HG02571 (cell line): ENCODE data around the gene CCDC33.

ENCODE experiments used
- ATAC-seq: cut with Tn5 transposase; IDR thresholded peaks from one replicate; pipeline ENCODE4 v1.9.1; 2021; ENCODE audit warnings: mild to moderate bottlenecking, moderate library complexity; ENCODE audit not compliant: unreplicated experiment

The CCDC33 gene

DNA sequence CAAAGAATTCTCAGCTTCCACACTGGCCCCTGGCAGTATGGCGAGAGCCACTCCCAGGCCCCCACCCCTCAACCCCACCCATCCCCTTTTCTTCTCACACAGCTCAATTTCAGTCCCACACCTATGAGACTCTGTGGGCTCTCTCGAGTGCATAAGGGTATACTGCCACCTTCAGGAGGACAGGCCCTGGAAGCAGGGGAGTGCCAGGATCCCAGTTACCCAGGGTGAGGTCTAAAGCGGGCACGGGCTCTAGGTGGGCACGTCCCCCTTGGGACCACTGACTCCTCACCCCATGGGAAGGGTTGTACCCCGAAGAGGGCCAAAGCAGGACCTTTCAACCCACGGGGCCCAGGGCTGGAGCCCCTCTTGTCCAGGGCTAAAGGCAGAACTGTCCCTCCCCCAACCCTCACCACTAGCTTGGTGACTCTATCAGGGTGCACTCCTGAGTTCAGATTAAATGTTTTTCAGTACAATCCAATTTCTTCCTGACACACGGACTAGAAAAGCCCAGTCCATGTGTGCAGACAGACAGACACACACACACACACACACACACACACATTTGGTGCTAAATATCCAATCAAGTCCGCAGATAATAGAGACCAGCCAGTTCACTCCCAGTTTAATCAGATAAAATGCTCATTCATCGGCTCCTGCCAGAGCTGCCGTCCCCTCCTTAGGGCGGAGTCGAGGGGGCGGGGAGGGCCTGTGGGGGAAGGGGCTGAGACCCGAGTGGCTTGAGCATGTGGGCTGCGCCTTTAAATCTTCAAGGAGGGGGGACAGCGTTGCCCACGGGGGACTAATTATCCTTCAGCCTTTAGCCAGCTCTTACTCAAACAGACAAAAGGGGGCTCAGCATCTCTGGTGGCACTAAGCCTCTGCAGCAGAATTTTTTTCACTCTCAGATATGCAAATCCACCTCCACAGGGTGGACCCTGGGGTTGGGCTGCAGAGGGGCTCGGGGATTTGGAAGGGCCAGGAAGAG, 72.0 kb downstream of the CCDC33 start:
- ATAC-seq: no peak

DNA sequence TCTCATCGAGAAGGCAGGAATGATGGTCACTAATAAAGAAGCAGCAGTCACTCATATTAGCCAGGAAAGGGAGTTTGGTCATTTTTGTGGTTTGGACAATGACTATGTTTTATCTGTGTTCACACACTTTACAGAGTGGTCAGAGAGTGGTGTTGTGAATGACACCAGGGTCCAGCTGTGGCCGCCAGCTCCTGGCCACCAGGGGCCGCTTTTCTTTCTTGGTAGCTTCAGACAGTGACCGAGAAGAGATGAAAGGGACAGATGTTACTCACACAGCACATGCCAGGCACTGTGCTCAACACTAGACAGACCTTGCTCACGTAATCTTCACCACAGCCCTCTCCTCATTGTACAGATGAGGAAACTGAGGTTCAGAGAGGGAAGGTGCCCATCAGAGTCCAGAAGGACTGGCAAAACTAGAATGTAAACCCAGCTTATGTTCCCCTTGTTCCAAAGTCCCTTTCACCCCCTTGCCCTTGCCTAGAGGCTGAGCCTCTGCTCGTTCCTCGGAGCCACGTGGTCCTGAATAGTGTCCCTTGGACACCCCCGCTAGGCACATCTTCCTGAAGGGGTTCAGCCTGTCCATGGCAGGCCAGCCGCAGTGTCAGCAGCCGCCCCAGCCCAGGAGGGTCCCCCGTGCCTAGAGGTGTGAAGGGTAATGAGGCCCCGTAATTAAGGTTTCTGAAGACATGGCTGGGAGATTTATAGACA, 75.8 kb downstream of the CCDC33 start:
- no peak for ATAC-seq

DNA sequence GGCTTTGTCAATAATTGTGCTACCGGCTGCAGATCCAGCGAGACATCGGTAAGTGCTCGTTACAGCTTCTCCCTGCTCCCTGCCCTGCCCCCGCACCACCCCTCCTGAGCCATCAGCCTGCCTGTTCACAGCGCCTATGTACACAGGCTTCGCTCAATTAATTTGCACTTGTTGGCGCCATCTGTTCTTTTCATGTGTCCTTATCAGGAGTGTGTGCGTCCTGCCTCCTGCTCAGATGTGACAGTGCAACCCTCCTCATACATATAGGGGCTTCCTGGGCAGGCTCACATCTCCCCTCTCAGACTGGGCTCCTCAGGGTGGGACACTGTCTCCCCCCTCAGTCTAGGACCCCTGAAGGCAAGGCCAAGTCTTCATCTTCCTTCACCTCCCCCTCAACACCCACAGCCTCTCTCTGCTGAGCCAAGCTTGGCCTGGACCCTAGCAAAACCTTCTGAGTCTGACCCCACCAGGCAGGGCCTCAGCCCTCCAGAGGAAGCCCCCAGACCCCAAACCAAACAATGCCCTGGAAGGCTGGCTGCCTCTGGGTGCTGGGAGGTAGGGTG, 76.4 kb downstream of the CCDC33 start:
- no peak for ATAC-seq

DNA sequence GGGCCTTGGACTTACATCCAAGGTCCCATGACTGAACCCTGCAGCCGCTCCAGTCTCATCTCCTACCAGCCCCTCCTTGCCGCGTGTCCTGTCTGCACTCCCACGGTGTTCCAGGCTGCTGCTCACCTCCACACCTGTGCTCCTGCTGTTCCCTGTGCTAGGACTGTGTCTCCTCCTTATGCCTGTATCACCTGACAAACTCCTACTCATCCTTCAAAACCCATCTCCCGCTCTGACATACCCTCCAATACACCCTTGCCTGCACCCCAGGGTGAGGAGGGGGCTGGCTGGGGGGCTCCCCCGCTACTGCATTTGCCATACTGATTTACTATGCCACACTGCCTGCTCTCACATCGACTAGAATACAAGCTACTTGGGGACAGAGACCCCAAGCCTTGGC, 77.8 kb downstream of the CCDC33 start:
- no peak for ATAC-seq

DNA sequence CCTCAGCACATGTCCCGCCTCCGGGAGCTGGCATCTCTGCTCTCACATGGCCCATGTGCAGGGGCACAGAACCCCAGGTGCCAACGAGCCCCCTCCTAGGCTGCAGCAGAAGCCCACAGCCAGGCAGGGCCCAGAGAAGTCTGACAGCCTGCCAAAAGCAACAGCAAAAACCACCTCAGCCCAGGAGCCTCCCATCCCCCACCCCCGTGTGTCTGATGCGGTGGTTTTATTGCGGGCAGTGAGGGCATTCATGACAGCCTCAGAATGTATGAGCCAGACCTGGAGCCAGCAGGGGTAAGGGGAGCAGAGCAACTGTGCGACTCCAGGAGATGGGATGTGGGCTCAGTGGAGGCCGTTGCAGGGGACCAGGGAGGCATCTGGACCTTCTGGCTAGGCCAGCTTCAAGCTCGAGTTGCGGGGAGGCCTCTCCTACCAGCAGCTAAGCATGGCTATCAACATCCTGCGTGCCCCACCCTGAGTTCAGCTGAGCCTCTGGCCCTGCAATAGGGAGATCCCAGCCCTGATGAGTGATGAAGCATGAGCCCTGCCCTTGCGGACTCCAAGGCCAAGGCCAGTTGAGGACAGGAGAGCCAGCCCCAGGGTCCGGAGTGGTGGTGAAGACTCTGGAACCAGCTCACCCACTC, 78.8 kb downstream of the CCDC33 start:
- no peak for ATAC-seq

DNA sequence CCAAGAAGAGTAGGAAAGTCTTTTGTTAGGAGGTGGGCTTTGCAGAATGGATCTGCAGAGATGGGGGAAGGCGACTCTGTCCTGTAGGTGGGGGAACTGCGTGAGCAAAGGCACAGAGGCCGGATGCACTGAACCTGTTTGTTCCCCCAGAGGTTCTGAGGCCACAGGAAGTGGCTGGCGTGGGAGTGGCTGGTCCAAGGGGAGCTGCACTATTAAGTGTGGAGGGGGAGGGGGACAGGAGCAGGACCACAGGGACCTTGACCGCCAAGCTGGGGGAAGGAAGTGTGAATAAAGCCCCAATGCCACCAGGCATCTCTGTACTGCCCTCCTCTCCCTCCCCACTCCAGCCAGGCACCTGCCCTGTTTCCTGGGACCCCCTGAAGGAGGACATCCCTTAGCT, 79.5 kb downstream of the CCDC33 start:
- ATAC-seq: no peak

DNA sequence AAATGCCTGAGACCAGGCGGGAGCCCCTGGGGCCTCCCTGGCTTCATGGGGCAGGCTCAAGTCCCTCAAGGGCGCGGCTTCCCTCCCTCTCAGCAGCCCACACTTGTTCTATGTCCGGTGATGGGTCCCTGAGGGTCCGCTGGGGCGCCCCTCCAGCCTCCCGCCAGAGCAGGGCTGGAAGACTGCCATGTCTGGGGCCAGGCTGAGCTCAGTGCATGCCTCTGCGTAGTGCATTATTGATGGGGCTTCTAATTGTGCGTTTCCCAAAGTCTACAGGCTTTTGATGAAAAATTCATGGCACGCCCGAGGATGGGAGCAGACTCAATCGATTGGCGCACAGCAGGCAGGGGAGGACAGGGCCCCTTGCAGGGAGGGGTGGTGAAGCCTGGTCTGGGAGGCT, 80.0 kb downstream of the CCDC33 start:
- ATAC-seq: no peak

DNA sequence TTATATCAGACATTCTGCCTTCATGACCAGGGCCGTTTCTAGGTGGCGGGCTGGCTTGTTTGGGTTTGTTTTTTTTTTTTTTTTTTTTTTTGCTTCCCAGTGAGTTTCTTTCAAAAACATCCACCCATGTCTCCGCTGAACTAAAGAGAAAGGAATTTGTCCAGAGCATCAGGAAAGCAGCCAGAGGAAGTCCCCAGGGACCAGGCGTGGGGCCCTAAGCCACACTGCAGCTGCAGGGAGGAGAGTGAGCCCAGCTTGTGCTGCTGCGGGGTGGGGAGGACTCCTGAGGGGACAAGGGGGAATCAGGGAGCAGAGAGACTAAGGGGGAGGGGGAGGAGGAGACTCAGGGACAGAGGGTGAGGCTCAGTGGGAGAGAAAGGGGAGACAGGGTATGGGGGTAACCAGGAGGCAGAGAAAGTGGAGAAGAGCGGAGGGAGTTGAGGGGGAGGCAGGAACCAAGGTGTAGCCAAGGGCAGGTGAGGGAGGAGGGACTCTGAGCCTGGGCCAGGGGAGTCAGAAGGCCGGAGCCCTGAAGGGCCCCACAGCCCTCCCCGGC, 81.8 kb downstream of the CCDC33 start:
- no peak for ATAC-seq

DNA sequence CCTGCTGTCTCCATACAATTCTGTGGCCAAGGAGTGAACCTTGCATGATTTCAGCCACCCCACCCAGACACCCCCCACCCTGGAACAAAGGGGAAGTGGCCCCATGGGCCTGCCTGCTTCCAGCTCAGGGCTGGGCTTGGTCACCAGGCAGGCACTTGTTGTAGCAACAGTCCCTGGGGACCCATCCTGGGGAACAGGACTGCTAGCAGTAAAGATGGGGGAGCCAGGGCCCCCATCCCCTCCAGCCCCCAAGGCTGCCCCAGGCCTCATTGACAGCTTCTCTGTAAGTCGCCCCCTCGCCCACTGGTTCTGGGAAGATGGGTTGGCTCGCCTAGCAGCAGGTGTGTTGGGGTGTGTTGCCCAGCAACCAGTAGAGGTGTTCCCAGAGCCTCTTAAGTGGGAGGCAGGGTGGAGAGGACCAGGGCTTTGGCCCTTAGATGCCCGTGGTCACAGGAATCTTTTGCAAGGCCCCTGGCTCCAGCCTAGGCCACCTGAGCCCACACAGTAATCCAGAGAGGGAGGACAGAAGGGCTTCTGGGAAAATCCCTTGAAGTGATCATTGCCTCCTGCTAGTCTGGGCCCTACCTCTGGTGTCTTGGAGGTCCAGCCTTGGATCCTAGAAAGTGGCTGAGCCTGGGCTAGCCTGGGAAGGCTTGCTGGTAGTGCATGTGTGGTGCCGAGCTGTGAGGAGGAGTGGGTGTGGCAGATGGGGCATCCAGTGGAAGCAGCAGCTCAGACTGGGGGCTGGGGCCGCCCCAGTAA, 82.4 kb downstream of the CCDC33 start:
- no peak for ATAC-seq

DNA sequence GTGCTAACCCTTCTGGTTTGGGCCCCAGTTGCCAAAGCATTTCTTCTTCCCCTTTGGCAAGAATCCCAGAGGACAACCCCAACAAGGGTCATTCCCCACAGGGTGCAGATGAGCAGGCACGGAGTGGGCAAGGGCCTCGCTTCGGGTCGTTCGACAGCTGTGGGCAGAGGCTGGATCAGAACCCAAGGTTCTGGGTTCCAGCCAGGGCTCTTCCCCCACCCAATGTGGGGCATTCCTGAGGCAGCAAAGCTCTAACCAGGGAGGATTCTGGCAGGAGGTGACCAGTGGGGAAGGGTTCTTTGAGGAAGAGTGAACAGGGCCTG, 83.0 kb downstream of the CCDC33 start:
- ATAC-seq: no peak

DNA sequence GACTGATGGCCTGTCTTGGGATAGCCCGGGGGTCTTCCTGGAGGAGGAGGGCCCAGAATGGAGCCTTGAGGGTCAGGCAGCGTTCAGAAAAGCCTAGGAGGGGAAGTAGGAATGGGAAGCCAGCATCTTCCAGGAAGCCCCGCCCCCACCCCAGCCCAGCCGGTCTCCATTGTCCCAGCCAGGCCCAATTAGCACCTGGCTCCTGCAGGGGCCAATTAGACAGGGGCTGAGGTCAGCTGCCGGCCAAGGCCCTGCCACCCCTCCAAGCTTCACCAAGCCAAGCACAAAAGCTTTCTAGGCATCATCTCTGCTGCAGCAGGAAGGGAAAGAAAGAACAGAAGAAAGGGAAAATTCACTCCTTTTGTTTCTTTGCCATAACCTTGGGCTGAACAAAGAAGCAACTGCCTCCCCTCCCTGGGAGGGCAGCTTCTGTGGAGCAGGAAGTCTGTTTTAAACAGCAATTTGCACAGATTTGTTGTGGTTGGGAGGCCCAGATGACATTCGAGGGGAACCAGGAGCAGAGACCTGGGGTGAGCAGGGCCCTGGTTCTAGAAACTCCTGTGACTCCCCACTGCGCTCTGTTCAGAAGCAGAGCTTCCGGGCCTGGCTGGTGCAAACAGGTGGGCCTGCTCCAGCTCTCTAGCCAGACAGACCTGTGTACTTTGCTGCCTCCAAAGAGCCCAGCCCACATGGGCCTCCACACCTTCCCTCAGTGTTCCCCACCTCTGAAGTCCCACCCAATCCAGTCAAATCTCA, 83.6 kb downstream of the CCDC33 start:
- no peak for ATAC-seq

DNA sequence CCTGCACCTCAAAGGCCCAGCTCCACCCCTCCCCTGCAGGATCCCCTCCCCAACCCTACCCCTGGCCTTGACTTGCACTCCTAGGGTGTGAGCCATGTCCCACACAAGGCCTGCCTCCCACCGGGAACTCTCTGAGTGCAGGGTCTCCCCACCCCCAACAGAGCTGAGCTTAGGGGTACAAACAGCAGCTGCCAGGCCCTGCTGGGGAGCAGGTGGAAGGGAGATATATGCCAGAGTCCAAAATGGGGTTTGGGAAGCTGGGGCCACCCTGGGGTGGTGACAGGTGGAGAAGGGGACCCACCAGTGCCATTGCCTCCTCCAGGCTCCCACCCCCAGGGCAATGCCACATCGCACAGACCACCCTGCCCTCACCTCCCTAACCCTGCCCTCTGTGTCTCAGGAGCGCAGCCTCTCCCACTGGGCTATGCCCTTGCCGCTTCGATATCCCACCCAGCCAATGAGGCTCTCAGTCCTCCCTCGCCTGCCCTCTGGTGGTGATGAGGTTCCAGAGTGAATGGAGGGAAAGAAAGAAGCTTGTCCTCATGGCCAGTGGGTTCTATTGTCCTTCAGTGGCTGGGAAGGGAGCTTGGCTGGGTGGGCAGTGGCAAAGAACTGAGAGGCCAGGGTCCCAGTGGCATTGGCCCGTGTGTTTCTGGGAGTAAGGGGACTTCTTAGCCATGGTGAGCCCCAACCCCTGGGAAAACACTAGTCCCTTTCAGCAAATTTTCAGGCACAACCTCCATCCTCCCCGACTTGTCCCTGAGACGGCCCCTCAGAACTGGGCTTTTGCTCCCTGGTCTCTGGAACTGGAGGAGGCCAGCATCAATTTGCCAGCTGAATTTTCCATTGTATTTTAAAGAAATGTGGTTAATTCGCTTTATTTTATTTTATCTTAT, 84.5 kb downstream of the CCDC33 start:
- ATAC-seq: no peak

DNA sequence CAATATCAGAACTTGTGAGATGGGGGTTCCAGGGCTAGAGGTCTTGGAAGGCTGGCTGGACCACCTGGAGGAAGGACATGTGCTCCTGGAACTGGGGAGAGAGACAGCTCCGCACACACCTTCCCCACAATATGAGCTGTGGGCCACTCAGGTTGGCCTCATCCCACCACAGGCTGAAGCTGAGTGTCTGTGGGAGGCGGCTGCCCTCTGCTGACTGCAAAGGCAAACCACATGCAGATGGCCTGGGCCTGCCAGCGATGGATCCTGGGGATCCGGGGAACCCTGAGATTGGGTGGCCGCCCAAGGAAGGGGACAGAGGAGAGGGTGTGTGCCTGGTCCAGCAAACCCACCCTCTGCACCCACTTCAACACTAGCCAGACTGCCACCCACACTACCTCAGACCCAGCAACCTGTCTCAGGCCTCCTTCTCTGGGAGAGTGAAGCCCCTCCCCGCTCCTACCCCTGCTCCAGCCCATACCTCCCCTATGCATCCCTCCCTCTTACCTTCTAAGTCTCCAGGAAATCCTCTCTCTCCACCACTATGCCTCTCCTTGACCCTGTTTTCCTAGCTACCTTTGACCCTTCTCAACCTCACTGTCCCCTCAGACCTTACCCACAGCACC, 86.5 kb downstream of the CCDC33 start:
- no peak for ATAC-seq

DNA sequence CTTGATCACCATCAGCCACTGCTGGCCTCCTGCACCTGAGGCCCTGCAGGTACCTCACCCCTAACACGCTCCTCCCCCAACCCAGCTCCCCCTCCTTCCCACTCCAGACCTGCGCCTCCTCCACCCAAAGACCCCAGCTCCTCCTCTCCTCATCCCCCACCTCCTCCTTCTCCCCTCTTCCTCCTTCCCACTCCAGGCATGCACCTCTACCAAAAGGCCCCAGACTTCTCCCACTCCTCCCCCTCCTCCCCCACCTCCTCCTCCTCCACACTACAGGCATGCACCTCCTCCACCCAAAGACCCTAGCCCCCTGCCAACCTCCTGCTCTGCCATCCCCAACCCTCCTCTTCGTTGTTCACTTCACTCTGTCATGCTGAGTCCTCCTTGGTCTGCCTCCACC, 88.6 kb downstream of the CCDC33 start:
- ATAC-seq: no peak

DNA sequence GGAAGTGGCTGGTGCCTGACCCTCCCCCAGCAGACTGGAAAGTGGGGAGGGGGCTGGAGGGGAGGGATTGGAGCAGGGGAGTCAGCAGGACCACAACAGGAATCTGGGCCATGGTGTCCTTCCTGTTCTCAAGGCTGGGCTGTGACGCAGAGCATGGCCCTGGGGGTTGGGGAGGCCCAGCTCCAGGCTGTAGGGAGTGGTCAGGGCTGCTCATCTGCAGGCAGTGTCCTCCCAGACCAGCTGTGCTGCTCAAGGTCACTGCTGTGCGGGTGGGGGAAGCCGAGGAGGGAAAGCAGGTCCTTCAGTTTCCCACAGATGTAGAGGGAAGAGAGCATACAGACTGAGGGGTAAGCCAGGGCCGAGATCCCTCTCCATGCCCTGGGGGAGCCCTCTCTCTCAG, 90.6 kb downstream of the CCDC33 start:
- ATAC-seq: no peak

DNA sequence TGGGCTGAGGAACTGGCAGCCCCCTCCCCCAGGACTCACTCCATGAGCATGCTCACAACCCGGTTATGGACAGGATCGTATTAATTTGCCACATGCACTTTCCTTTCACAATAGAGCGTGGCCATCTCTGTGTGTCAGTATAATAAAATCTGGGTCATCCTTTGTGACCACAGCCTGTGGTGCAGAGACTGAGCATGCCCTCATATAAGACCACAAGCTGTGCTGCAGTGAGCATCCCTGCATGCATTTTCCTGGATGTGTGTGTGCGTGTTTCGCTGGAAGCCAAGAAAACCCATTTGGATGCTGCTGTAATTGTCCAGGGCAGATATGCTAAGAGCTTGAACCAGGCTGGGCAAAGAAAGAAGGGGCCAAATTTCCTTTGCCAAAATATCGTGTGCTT, 91.6 kb downstream of the CCDC33 start:
- no peak for ATAC-seq

DNA sequence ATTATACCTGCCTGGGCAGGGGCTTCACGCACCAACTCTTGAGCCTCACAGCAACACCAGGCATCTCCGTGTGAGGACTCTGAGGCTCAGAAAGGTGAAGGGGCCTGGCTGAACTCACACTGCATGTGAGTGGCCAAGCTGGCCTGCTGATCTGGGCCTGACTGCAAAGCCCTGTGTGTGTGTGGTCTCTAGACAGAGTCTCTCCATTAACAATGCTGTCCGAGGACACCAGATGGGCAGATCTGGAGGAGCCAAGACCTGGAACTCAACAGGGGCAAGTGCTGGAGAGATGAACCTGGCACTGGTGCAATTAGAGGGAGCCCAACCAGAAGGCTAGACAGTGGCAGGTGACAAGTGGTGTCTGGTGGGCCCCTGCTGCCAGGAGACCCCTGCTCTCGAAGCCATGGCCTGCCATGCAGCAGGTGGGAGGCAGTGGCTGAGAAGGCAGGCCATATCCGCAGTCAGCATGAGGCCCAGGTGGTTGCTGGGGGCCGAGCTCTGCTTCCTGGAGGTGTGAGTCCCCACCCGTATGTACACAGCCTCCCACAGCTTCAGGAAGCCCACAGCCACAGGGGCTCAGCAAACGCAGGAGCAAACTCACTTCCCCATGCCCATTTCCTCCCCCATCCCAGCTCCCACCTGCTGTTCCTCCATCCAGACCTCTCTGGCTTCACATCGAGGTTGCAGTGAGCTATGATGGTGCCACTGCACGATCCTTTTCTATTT, 92.4 kb downstream of the CCDC33 start:
- ATAC-seq: no peak
